WTC11 (cell line): ENCODE measurements around the gene BLVRA. TPM values are rescaled to one million over a fixed set of nuclear protein-coding genes. Genes with fewer than 3 reads are reported as not detected.

Source experiments
- ATAC-seq: fragments of 200-7000 bp; cut with Tn5 transposase; 2 replicates; pipeline ENCODE4 v1.10.0; 2021; ENCODE audit warnings: mild to moderate bottlenecking, moderate library complexity
- CTCF ChIA-PET: fragments of 300-600 bp; sonication (Branson Sonifier 250); formaldehyde crosslinking; loops from one replicate; lab custom pipeline; 2021; ENCODE audit warnings: antibody characterized with exemption; lab: Charles Lee
- POLR2A ChIA-PET: fragments of 350-600 bp; sonication (Branson Sonifier 250); formaldehyde crosslinking; loops from one replicate; lab custom pipeline; 2021; ENCODE audit warnings: antibody characterized with exemption; lab: Charles Lee
- DNase-seq: peaks from one replicate; pipeline ENCODE4 v3.0.0; 2021; ENCODE audit warnings: low spot score
- H3K27ac Mint-ChIP-seq: 2 replicates; pipeline ENCODE4 v1.8.0; 2021; ENCODE audit warnings: mixed read lengths
- H3K27me3 Mint-ChIP-seq: 2 replicates; pipeline ENCODE4 v1.8.0; 2021; ENCODE audit warnings: low read depth, mild to moderate bottlenecking, moderate library complexity, mixed read lengths
- H3K36me3 Mint-ChIP-seq: 2 replicates; pipeline ENCODE4 v1.8.0; 2021; ENCODE audit warnings: mixed read lengths
- H3K4me1 Mint-ChIP-seq: 2 replicates; pipeline ENCODE4 v1.8.0; 2022; ENCODE audit warnings: mixed read lengths
- H3K4me3 Mint-ChIP-seq: 2 replicates; pipeline ENCODE4 v1.8.0; 2021; ENCODE audit warnings: mild to moderate bottlenecking, moderate library complexity, mixed read lengths
- H3K9me3 Mint-ChIP-seq: 2 replicates; pipeline ENCODE4 v1.8.0; 2021; ENCODE audit warnings: mixed read lengths
- ATF6 ChIP-seq: sonication (generic); formaldehyde crosslinking; IDR thresholded peaks from 2 replicates; pipeline ENCODE4 v1.8.1; 2023; ENCODE audit warnings: mild to moderate bottlenecking, missing genetic modification reagents
- CREM ChIP-seq: sonication (generic); formaldehyde crosslinking; IDR thresholded peaks from 2 replicates; pipeline ENCODE4 v1.8.1; 2022; ENCODE audit warnings: mild to moderate bottlenecking, missing genetic modification reagents, moderate library complexity
- ERG ChIP-seq: fragments of 250-450 bp; sonication (Bioruptor Pico); IDR thresholded peaks from 2 replicates; pipeline ENCODE4 v1.8.0; 2021; ENCODE audit warnings: mild to moderate bottlenecking
- ETV6 ChIP-seq: sonication (generic); formaldehyde crosslinking; IDR thresholded peaks from 2 replicates; pipeline ENCODE4 v1.8.1; 2022; ENCODE audit warnings: mild to moderate bottlenecking, missing genetic modification reagents
- GTF2I ChIP-seq: fragments of 250-450 bp; sonication (Bioruptor Pico); conservative IDR thresholded peaks from 2 replicates; pipeline ENCODE4 v1.4.0; 2021; ENCODE audit warnings: mild to moderate bottlenecking
- NFE2L1 ChIP-seq: sonication (generic); formaldehyde crosslinking; IDR thresholded peaks from 2 replicates; pipeline ENCODE4 v1.8.1; 2023; ENCODE audit warnings: missing genetic modification reagents
- NR3C1 ChIP-seq: sonication (generic); formaldehyde crosslinking; conservative IDR thresholded peaks from 2 replicates; pipeline ENCODE4 v1.8.1; 2023; ENCODE audit warnings: low read depth, mild to moderate bottlenecking, missing genetic modification reagents
- PRRX2 ChIP-seq: fragments of 250-450 bp; sonication (Bioruptor Pico); IDR thresholded peaks from 2 replicates; pipeline ENCODE4 v1.8.0; 2021; ENCODE audit warnings: mild to moderate bottlenecking
- SMAD3 ChIP-seq: sonication (generic); formaldehyde crosslinking; IDR thresholded peaks from 2 replicates; pipeline ENCODE4 v1.8.0; 2022; ENCODE audit warnings: missing genetic modification reagents, mild to moderate bottlenecking, borderline replicate concordance
- SMAD4 ChIP-seq: sonication (generic); formaldehyde crosslinking; IDR thresholded peaks from 2 replicates; pipeline ENCODE4 v1.8.0; 2022; ENCODE audit warnings: mild to moderate bottlenecking, missing genetic modification reagents
- USF1 ChIP-seq: sonication (generic); formaldehyde crosslinking; IDR thresholded peaks from 2 replicates; pipeline ENCODE4 v1.8.0; 2022; ENCODE audit warnings: mild to moderate bottlenecking, missing genetic modification reagents
- ZBTB21 ChIP-seq: sonication (generic); formaldehyde crosslinking; IDR thresholded peaks from 2 replicates; pipeline ENCODE4 v1.8.1; 2023; ENCODE audit warnings: mild to moderate bottlenecking, missing genetic modification reagents, borderline replicate concordance
- ZNF138 ChIP-seq: sonication (generic); formaldehyde crosslinking; conservative IDR thresholded peaks from 2 replicates; pipeline ENCODE4 v1.8.1; 2022; ENCODE audit warnings: mild to moderate bottlenecking, moderate library complexity, missing genetic modification reagents
- ZNF263 ChIP-seq: sonication (generic); formaldehyde crosslinking; IDR thresholded peaks from 2 replicates; pipeline ENCODE4 v1.8.1; 2022; ENCODE audit warnings: low read depth, mild to moderate bottlenecking, moderate library complexity, missing genetic modification reagents
- ZNF317 ChIP-seq: sonication (generic); formaldehyde crosslinking; IDR thresholded peaks from 2 replicates; pipeline ENCODE4 v1.8.1; 2023; ENCODE audit warnings: low read depth, mild to moderate bottlenecking, moderate library complexity, missing genetic modification reagents, borderline replicate concordance
- ZNF396 ChIP-seq: fragments of 250-450 bp; sonication (Bioruptor Pico); IDR thresholded peaks from 2 replicates; pipeline ENCODE4 v1.8.0; 2021; ENCODE audit warnings: mild to moderate bottlenecking, moderate library complexity, borderline replicate concordance
- total RNA-seq: library from RNA; stranded (reverse); gene quantifications from 3 replicates; pipeline ENCODE4 v1.2.3, GENCODE V29; 2021
- TF ChIP-seq, protein P1 (sequence below): sonication (generic); formaldehyde crosslinking; IDR thresholded peaks from 2 replicates; pipeline ENCODE4 v1.8.0; 2022; ENCODE audit warnings: missing genetic modification reagents
- TF ChIP-seq, protein P2 (sequence below): sonication (generic); formaldehyde crosslinking; IDR thresholded peaks from 2 replicates; pipeline ENCODE4 v1.8.1; 2023; ENCODE audit warnings: mild to moderate bottlenecking, missing genetic modification reagents, moderate library complexity

The BLVRA gene
- total RNA-seq, 1 experiment from 2014 or later: 35.5 TPM

DNA sequence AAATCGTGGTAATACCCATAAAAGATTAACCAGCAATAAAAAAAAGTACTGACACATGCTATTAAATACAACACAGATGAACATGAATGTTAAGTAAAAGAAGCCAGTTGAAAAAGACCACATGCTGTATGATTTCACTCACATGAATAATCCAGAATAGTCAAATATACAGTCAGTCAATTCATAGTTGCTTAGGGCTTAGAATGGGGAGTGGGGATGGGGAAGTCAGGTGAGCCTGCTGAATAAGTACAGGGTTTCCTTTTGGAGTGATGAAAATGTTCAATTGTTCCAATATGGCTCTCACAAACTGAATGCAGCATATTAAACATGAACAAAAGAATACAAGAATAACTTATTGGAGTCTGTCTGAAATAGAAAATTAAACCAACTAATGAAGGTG, 31.0 kb upstream of the BLVRA start:
- Mint-ChIP-seq H3K4me1 (peaks cover 25% of the 10 kb centered on the region), H3K27me3 (no peaks in the 10 kb centered on the region), H3K9me3 (no peaks in the 10 kb centered on the region), H3K4me3 (peak overlapping the region; percentile 96), H3K36me3 (peaks cover 3% of the 10 kb centered on the region), H3K27ac (no peak overlapping the region)
- ChIA-PET CTCF (interaction anchor here (0.9 kb wide), 1 partner anchor 145 kb away, joined by 5 read pairs; the partner anchor contains the start of gene STK17A), POLR2A (no interaction called here)
- no peak for DNase-seq
- no peak for ATAC-seq
- TF ChIP-seq ETV6 (CRISPR knock-in tag) (no peak), ZNF317 (CRISPR knock-in tag) (no peak), ATF6 (CRISPR knock-in tag) (no peak), ZNF396 (CRISPR knock-in tag) (no peak), SMAD4 (no peak), USF1 (no peak), PRRX2 (CRISPR knock-in tag) (no peak), ERG (CRISPR knock-in tag) (no peak), CREM (CRISPR knock-in tag) (no peak), NFE2L1 (no peak), ZNF263 (CRISPR knock-in tag) (no peak), ZBTB21 (no peak), GTF2I (CRISPR knock-in tag) (no peak), SMAD3 (no peak), ZNF138 (no peak), NR3C1 (CRISPR knock-in tag) (no peak)
- TF ChIP-seq, protein P1, sequence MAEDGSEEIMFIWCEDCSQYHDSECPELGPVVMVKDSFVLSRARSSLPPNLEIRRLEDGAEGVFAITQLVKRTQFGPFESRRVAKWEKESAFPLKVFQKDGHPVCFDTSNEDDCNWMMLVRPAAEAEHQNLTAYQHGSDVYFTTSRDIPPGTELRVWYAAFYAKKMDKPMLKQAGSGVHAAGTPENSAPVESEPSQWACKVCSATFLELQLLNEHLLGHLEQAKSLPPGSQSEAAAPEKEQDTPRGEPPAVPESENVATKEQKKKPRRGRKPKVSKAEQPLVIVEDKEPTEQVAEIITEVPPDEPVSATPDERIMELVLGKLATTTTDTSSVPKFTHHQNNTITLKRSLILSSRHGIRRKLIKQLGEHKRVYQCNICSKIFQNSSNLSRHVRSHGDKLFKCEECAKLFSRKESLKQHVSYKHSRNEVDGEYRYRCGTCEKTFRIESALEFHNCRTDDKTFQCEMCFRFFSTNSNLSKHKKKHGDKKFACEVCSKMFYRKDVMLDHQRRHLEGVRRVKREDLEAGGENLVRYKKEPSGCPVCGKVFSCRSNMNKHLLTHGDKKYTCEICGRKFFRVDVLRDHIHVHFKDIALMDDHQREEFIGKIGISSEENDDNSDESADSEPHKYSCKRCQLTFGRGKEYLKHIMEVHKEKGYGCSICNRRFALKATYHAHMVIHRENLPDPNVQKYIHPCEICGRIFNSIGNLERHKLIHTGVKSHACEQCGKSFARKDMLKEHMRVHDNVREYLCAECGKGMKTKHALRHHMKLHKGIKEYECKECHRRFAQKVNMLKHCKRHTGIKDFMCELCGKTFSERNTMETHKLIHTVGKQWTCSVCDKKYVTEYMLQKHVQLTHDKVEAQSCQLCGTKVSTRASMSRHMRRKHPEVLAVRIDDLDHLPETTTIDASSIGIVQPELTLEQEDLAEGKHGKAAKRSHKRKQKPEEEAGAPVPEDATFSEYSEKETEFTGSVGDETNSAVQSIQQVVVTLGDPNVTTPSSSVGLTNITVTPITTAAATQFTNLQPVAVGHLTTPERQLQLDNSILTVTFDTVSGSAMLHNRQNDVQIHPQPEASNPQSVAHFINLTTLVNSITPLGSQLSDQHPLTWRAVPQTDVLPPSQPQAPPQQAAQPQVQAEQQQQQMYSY: no peak
- TF ChIP-seq, protein P2, sequence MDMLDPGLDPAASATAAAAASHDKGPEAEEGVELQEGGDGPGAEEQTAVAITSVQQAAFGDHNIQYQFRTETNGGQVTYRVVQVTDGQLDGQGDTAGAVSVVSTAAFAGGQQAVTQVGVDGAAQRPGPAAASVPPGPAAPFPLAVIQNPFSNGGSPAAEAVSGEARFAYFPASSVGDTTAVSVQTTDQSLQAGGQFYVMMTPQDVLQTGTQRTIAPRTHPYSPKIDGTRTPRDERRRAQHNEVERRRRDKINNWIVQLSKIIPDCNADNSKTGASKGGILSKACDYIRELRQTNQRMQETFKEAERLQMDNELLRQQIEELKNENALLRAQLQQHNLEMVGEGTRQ: no peak
- TF ChIP-seq, all 79 proteins: peak for 0
